OCI-LY3 (cell line): ENCODE results near the gene CRTAC1.

ENCODE experiments used
- H2AFZ ChIP-seq: fragments of 200-600, 300-600 bp; shearing (Covaris generic); 2 replicates; pipeline ENCODE4 v1.6.0; 2014; ENCODE audit warnings: antibody characterized with exemption, low read depth, low read length
- H3K27ac ChIP-seq: fragments of 200-600, 300-600 bp; sonication (generic); 2 replicates; pipeline ENCODE4 v1.5.1; 2014; ENCODE audit warnings: mild to moderate bottlenecking, low read length, moderate library complexity, mixed read lengths
- H3K27me3 ChIP-seq: fragments of 200-600, 300-600 bp; sonication (generic); 2 replicates; pipeline ENCODE4 v1.6.1; 2014; ENCODE audit warnings: low read depth, low read length, mixed read lengths
- H3K36me3 ChIP-seq: fragments of 200-600, 300-600 bp; sonication (generic); replicated peaks from 2 replicates; pipeline ENCODE3; 2014; ENCODE audit warnings: low read depth, low read length, mixed read lengths
- H3K4me1 ChIP-seq: fragments of 300-600, 200-600 bp; sonication (generic); 2 replicates; pipeline ENCODE4 v1.6.1; 2014; ENCODE audit warnings: low read length, mixed read lengths
- H3K4me2 ChIP-seq: fragments of 200-600, 300-600 bp; sonication (generic); 2 replicates; pipeline ENCODE4 v1.6.1; 2014; ENCODE audit warnings: low read length, mixed read lengths
- H3K4me3 ChIP-seq: fragments of 300-600, 200-600 bp; sonication (generic); 2 replicates; pipeline ENCODE4 v1.5.1; 2014; ENCODE audit warnings: antibody characterized with exemption, mild to moderate bottlenecking, low read length, moderate library complexity
- H3K79me2 ChIP-seq: fragments of 300-600, 200-600 bp; shearing (Covaris generic); 2 replicates; pipeline ENCODE4 v1.6.1; 2014; ENCODE audit warnings: mild to moderate bottlenecking, low read length, mixed read lengths
- H3K9ac ChIP-seq: fragments of 300-600, 200-600 bp; shearing (Covaris generic); 2 replicates; pipeline ENCODE4 v1.6.0; 2014; ENCODE audit warnings: mild to moderate bottlenecking, low read length, moderate library complexity
- H3K9me3 ChIP-seq: fragments of 200-600, 300-600 bp; shearing (Covaris generic); 2 replicates; pipeline ENCODE4 v1.6.1; 2014; ENCODE audit warnings: low read length, mixed read lengths; ENCODE audit not compliant: insufficient read depth
- H4K20me1 ChIP-seq: fragments of 200-600, 300-600 bp; sonication (generic); 2 replicates; pipeline ENCODE4 v1.6.1; 2016; ENCODE audit warnings: low read length, mixed read lengths; ENCODE audit not compliant: insufficient read depth
- CTCF ChIP-seq: fragments of 200-600, 300-600 bp; sonication (generic); IDR thresholded peaks from 2 replicates; pipeline ENCODE4 v1.5.1; 2014; ENCODE audit warnings: antibody characterized with exemption, low read length, low read depth
- EZH2phosphoT487 ChIP-seq: fragments of 200-600 bp; shearing (Covaris generic); IDR thresholded peaks from 2 replicates; pipeline ENCODE4 v1.6.1; 2018; ENCODE audit warnings: antibody characterized with exemption, mixed run types, low read depth

The CRTAC1 gene

GRCh38 chr10:97922022-97922758 lies 108.2 kb downstream of the CRTAC1 start:
- no peak overlapping the region for H2AFZ ChIP-seq
- peaks cover 2% of the 10 kb centered on the region; the same call in 1 of the 2 replicates for H3K27me3 ChIP-seq
- H3K36me3 ChIP-seq, result no peaks in the 10 kb centered on the region

GRCh38 chr10:97921581-97922021 lies 108.8 kb downstream of the CRTAC1 start:
- H3K4me2 ChIP-seq, result no peak overlapping the region
- H3K79me2 ChIP-seq, result no peaks in the 10 kb centered on the region
- H3K36me3 ChIP-seq, result no peaks in the 10 kb centered on the region
- no peak overlapping the region for H3K4me3 ChIP-seq
- peaks cover 2% of the 10 kb centered on the region; the same call in 1 of the 2 replicates for H3K27me3 ChIP-seq
- H4K20me1 ChIP-seq, result no peaks in the 10 kb centered on the region
- H3K9me3 ChIP-seq, result no peaks in the 10 kb centered on the region
- no peaks in the 10 kb centered on the region for H3K4me1 ChIP-seq
- no peak for TF ChIP-seq CTCF
- TF ChIP-seq EZH2phosphoT487, result no peak
- no peak overlapping the region for H3K27ac ChIP-seq
- H2AFZ ChIP-seq, result no peak overlapping the region
- H3K9ac ChIP-seq, result no peak overlapping the region

More at GRCh38 chr10:97922022-97922758, 108.2 kb downstream of the CRTAC1 start:
- Histone ChIP-seq H3K9ac (no peak overlapping the region), H3K4me1 (no peaks in the 10 kb centered on the region), H3K4me3 (no peak overlapping the region), H3K9me3 (no peaks in the 10 kb centered on the region), H4K20me1 (no peaks in the 10 kb centered on the region), H3K27ac (no peak overlapping the region), H3K79me2 (no peaks in the 10 kb centered on the region), H3K4me2 (no peak overlapping the region)
- TF ChIP-seq CTCF (no peak), EZH2phosphoT487 (no peak)

- H3K27me3 ChIP-seq, result peaks cover 2% of the 10 kb centered on the region; the same call in 1 of the 2 replicates
- no peaks in the 10 kb centered on the region for H4K20me1 ChIP-seq
- no peak for TF ChIP-seq EZH2phosphoT487
- no peak for TF ChIP-seq CTCF
Observed at GRCh38 chr10:97920865-97921264, 109.6 kb downstream of the CRTAC1 start.

GRCh38 chr10:97919012-97919411 lies 111.4 kb downstream of the CRTAC1 start:
- H4K20me1 ChIP-seq, result no peaks in the 10 kb centered on the region
- peaks cover 3% of the 10 kb centered on the region; the same call in 1 of the 2 replicates for H3K4me1 ChIP-seq
- no peak overlapping the region for H3K27ac ChIP-seq
- H2AFZ ChIP-seq, result no peak overlapping the region
- peaks cover 2% of the 10 kb centered on the region; the same call in 1 of the 2 replicates for H3K27me3 ChIP-seq
- H3K9me3 ChIP-seq, result no peaks in the 10 kb centered on the region
- no peaks in the 10 kb centered on the region for H3K36me3 ChIP-seq
- no peak overlapping the region for H3K4me3 ChIP-seq
- no peak overlapping the region for H3K4me2 ChIP-seq
- TF ChIP-seq EZH2phosphoT487 (no peak), CTCF (no peak)
- no peaks in the 10 kb centered on the region for H3K79me2 ChIP-seq
- no peak overlapping the region for H3K9ac ChIP-seq

More at GRCh38 chr10:97920865-97921264, 109.6 kb downstream of the CRTAC1 start:
- Histone ChIP-seq H3K4me2 (no peak overlapping the region), H3K79me2 (no peaks in the 10 kb centered on the region), H3K9me3 (no peaks in the 10 kb centered on the region), H3K27ac (no peak overlapping the region), H3K4me1 (no peaks in the 10 kb centered on the region), H3K4me3 (no peak overlapping the region), H3K36me3 (no peaks in the 10 kb centered on the region), H2AFZ (no peak overlapping the region), H3K9ac (no peak overlapping the region)
